SK-N-SH (cell line): ENCODE results near the gene TMEM163. TPM values are rescaled to one million over a fixed set of nuclear protein-coding genes. Genes with fewer than 3 reads are reported as not detected.

Source experiments
- CTCF ChIA-PET: fragments of 300-600, 350-600 bp; formaldehyde crosslinking; extraction: SDS; loops from one replicate; lab custom pipeline; 2021; lab: Yijun Ruan, JAX
- POLR2A ChIA-PET: fragments of 350-600 bp; sonication (Branson Sonifier 250); formaldehyde crosslinking; extraction: SDS; loops from one replicate; lab custom pipeline; 2020; ENCODE audit warnings: antibody characterized with exemption, inconsistent platforms; lab: Yijun Ruan, JAX
- DNase-seq: peaks from one replicate; pipeline ENCODE4 v3.0.0; 2012
- H2AFZ ChIP-seq: fragments of 200-600 bp; sonication (generic); 2 replicates; pipeline ENCODE4 v1.8.1; 2016; ENCODE audit warnings: antibody characterized with exemption, mild to moderate bottlenecking, low read depth
- H3F3A ChIP-seq: fragments of 200-600 bp; sonication (generic); replicated peaks from 2 replicates; pipeline ENCODE3; 2016; ENCODE audit warnings: antibody characterized with exemption, mild to moderate bottlenecking; ENCODE audit not compliant: insufficient read depth
- H3K27ac ChIP-seq, 2 experiments: fragments of 200-500 bp in 1 of 2; fragments of 200-600 bp in 1 of 2; sonication (Bioruptor generic) in 1 of 2; sonication (generic), shearing (Covaris generic) in 1 of 2; 2 replicates each; pipeline versions ENCODE4 v1.5.1 to v1.6.1; 2014 to 2016; ENCODE audit warnings: low read depth in 2 of 2, inconsistent platforms in 1 of 2, low read length in 1 of 2, mild to moderate bottlenecking in 1 of 2, mixed read lengths in 1 of 2
- H3K27me3 ChIP-seq: fragments of 200-600 bp; sonication (generic), shearing (Covaris generic); 2 replicates; pipeline ENCODE4 v1.6.1; 2016; ENCODE audit warnings: mixed run types; ENCODE audit not compliant: insufficient read depth
- H3K36me3 ChIP-seq, 2 experiments: fragments of 200-500 bp in 1 of 2; fragments of 200-600 bp in 1 of 2; sonication (Bioruptor generic) in 1 of 2; sonication (generic) in 1 of 2; replicated peaks in 1 of 2; 2 replicates each; pipeline versions ENCODE3 to v1.5.1; 2014 to 2016; ENCODE audit warnings: low read length in 1 of 2, mild to moderate bottlenecking in 1 of 2; ENCODE audit not compliant: insufficient read depth in 2 of 2, control insufficient read depth in 1 of 2
- H3K4me1 ChIP-seq, 2 experiments: fragments of 200-500 bp in 1 of 2; fragments of 200-600 bp in 1 of 2; sonication (Bioruptor generic) in 1 of 2; sonication (generic), shearing (Covaris generic) in 1 of 2; 2 replicates each; pipeline versions ENCODE4 v1.5.1 to v1.6.1; 2014 to 2016; ENCODE audit warnings: low read depth in 1 of 2, low read length in 1 of 2, mixed run types in 1 of 2; ENCODE audit not compliant: insufficient read depth in 2 of 2, control insufficient read depth in 1 of 2
- H3K4me2 ChIP-seq: fragments of 200-600 bp; sonication (generic), shearing (Covaris generic); 2 replicates; pipeline ENCODE4 v1.6.1; 2017; ENCODE audit warnings: mixed run types
- H3K4me3 ChIP-seq, 2 experiments: fragments of 200-500 bp in 1 of 2; fragments of 200-600 bp in 1 of 2; sonication (Bioruptor generic) in 1 of 2; sonication (generic), shearing (Covaris generic) in 1 of 2; 2 replicates each; pipeline versions ENCODE4 v1.5.1 to v1.8.1; 2014 to 2016; ENCODE audit warnings: low read depth in 2 of 2, inconsistent platforms in 1 of 2, low read length in 1 of 2, mild to moderate bottlenecking in 1 of 2, mixed read lengths in 1 of 2, moderate library complexity in 1 of 2
- H3K79me2 ChIP-seq: fragments of 200-600 bp; sonication (generic); 2 replicates; pipeline ENCODE4 v1.8.1; 2017; ENCODE audit warnings: mild to moderate bottlenecking; ENCODE audit not compliant: insufficient read depth
- H3K9ac ChIP-seq: fragments of 200-600 bp; sonication (generic); 2 replicates; pipeline ENCODE4 v1.6.1; 2017; ENCODE audit warnings: mixed run types
- H3K9me2 ChIP-seq: fragments of 200-600 bp; sonication (generic); 2 replicates; pipeline ENCODE4 v1.6.1; 2017; ENCODE audit warnings: mixed run types
- H3K9me3 ChIP-seq: fragments of 200-600 bp; sonication (generic); 2 replicates; pipeline ENCODE4 v1.6.1; 2017; ENCODE audit warnings: mixed run types, mild to moderate bottlenecking, moderate library complexity
- H4K20me1 ChIP-seq: fragments of 200-600 bp; sonication (generic); 2 replicates; pipeline ENCODE4 v1.6.1; 2017; ENCODE audit warnings: mild to moderate bottlenecking, mixed run types; ENCODE audit not compliant: insufficient read depth
- CHD2 ChIP-seq: fragments of 150-350 bp; IDR thresholded peaks from 2 replicates; pipeline ENCODE4 v1.6.1; 2018; ENCODE audit warnings: low read length; ENCODE audit not compliant: partially characterized antibody
- ELF1 ChIP-seq: IDR thresholded peaks from 2 replicates; pipeline ENCODE4 v1.4.0; 2012
- EP300 ChIP-seq, 2 experiments: IDR thresholded peaks; 2 replicates each; pipeline versions ENCODE4 v1.4.0 to v1.6.1; 2012; ENCODE audit warnings: borderline replicate concordance in 1 of 2, low read depth in 1 of 2, low read length in 1 of 2
- EZH2phosphoT487 ChIP-seq: fragments of 200-600 bp; sonication (generic); IDR thresholded peaks from 2 replicates; pipeline ENCODE4 v1.6.1; 2017; ENCODE audit warnings: low read depth, mixed run types, mild to moderate bottlenecking, antibody characterized with exemption, moderate library complexity, borderline replicate concordance
- GABPA ChIP-seq: IDR thresholded peaks from 2 replicates; pipeline ENCODE4 v1.4.0; 2012; ENCODE audit warnings: low read depth, mild to moderate bottlenecking
- MEF2A ChIP-seq: IDR thresholded peaks from 2 replicates; pipeline ENCODE4 v1.4.0; 2012; ENCODE audit warnings: low read depth, borderline replicate concordance
- NFIC ChIP-seq: IDR thresholded peaks from 2 replicates; pipeline ENCODE4 v1.4.0; 2012; ENCODE audit warnings: borderline replicate concordance
- RCOR1 ChIP-seq: fragments of 150-350 bp; IDR thresholded peaks from 2 replicates; pipeline ENCODE4 v1.6.1; 2017; ENCODE audit warnings: antibody characterized with exemption, low read length
- SMC3 ChIP-seq: IDR thresholded peaks from 2 replicates; pipeline ENCODE4 v1.6.1; 2012; ENCODE audit warnings: low read depth, low read length, improper control_type of control experiment
- TAF1 ChIP-seq: IDR thresholded peaks from 2 replicates; pipeline ENCODE4 v1.6.1; 2012; ENCODE audit warnings: low read depth, mild to moderate bottlenecking, low read length, moderate library complexity, borderline replicate concordance
- WGBS: methylation state at CpG from one replicate; pipeline ENCODE4 v1.1.6; 2017; ENCODE audit warnings: low lambda C conversion rate; 5-methylcytosine and 5-hydroxymethylcytosine counted together
- polyA plus RNA-seq, 3 experiments: library from polyadenylated mRNA; depleted of rRNA; stranded (reverse); fragments of >200 nt; gene quantifications; 2 replicates each; pipeline ENCODE4 v1.2.3, GENCODE V29; 2012
- TF ChIP-seq, protein P1 (sequence below): IDR thresholded peaks from 2 replicates; pipeline ENCODE4; 2012
- TF ChIP-seq, protein P2 (sequence below): fragments of 150-350 bp; IDR thresholded peaks from 2 replicates; pipeline ENCODE4 v1.6.1; 2017; ENCODE audit warnings: antibody characterized with exemption, low read length, low read depth, borderline replicate concordance
- TF ChIP-seq, protein P3 (sequence below): IDR thresholded peaks from 2 replicates; pipeline ENCODE4 v1.4.0; 2012; ENCODE audit warnings: low read depth, borderline replicate concordance

The TMEM163 gene
- polyA plus RNA-seq (2012; rRNA removed) = not detected in 2 replicates
- polyA plus RNA-seq (2012; cell fraction: cytosol; rRNA removed) = 0.03 and 0.04 TPM in 2 replicates
- polyA plus RNA-seq (2012; cell fraction: nucleus; rRNA removed) = 0.04 TPM in 1 of 2 replicates, not detected in the other

DNA sequence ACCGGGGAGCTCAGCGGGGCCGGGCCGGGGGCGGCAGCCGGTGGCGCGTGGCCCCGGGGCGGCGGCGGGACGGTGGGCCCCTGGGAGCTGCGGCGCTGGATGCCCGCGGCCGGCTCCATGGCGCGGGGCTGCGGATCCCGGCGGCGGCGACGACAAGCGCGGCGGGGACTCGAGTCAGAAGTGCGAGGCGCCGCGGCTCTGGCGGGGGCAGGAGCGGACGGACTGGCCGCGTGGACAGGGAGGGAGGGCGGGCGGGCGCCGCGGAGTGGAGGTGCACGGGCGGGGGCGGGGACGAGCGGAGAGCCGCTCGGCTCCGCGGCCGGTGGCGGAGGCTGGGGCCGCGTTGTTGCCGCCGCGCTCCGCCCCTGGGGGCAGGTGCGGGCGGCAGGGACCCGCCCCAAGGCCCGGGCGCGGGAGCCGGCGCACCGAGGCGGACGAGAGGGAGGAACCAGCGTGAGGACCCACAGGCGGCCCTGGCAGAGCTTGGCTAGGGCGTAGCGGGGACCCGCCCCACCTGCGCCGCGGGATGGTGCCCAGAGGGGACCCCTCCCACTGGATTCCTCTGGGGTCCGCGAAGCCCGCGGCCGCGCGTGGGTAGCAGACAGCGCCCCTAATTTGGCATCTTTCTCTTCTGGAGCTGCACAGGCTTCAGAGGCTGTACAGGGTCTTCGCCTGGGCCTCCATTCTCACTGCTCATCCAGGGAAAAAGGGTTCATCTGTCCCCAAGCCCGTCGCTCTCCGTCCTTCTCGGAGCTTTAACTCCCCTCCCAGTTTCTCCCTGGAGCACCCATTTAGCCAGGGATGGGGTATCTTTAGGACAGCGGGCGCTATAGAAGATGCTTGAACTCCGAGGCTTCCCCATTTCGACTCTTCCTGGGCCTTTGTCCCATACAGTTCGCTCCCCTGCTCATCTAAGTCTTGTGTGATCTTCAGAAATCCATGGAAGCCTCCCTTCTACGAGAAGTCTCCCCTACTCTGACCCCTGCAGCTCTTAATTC, at the start of gene TMEM163:
Gene TMEM163, minus strand, starts transcription at position 184 of the 998 bp plus-strand sequence.
- DNase-seq = no peak
- Histone ChIP-seq H4K20me1 (no peaks in the 10 kb centered on the region), H3K9ac (no peak within 1 kb of the TSS), H3K36me3 (no peaks in the 10 kb centered on the region), H2AFZ (no peak within 1 kb of the TSS), H3K4me2 (no peak within 1 kb of the TSS; the same call in 1 of the 2 replicates), H3K27me3 (peaks cover 28% of the 10 kb centered on the region; the same call in 1 of the 2 replicates), H3K9me3 (no peaks in the 10 kb centered on the region), H3K79me2 (no peaks in the 10 kb centered on the region), H3F3A (no peaks in the 10 kb centered on the region), H3K27ac (no peak within 1 kb of the TSS), H3K4me1 (peaks cover 0 to 5% of the 10 kb centered on the region in 2 experiments; a peak in 1 of 4 replicates), H3K9me2 (no peaks in the 10 kb centered on the region), H3K4me3 (peak within 1 kb of the TSS in 1 of 2 experiments; percentile 43; a peak in 2 of 4 replicates)
- 82% methylated on average over 11 of the region's 99 CpGs for WGBS
- no peak for TF ChIP-seq SMC3
- TF ChIP-seq CHD2 = no peak
- ChIA-PET CTCF (interaction anchor here (0.7 to 1.6 kb wide), 3 partner anchors 63 to 834 kb away, joined by 3 to 5 read pairs (median 4); no protein-coding TSS in a partner anchor), POLR2A (no interaction called here)

DNA sequence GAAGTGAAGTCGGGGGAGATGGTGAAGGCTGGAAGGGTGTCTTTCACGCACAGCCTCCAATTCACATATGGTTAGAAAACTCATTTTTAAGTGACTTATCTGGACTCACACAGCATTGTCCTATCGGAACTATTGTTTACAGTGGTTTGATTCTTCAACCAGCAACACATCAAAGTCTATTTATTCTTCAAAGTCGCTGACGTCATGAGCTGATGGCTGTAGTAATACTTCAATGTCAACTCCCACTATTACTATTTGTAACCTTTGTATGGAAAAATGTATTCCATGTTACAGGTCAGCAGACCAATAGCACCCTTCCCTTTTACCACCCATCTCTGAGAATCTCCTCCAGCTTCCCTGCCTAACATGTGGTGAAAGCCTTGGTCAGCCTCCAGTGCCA, 47.8 kb upstream of the TMEM163 start:
- 41% methylated on average over 5 of the region's 5 CpGs for WGBS
- H3F3A ChIP-seq = no peaks in the 10 kb centered on the region
- H3K4me1 ChIP-seq = peaks cover 0 to 4% of the 10 kb centered on the region in 2 experiments; a peak in 1 of 4 replicates
- no peaks in the 10 kb centered on the region for H3K36me3 ChIP-seq
- no peaks in the 10 kb centered on the region for H3K9me3 ChIP-seq
- H3K4me2 ChIP-seq = no peak overlapping the region
- CTCF ChIA-PET = interaction anchor here (1.1 to 1.6 kb wide), 2 partner anchors 16 to 267 kb away, joined by 3 to 5 read pairs; no protein-coding TSS in a partner anchor
- no peaks in the 10 kb centered on the region for H3K27me3 ChIP-seq
- no peak for TF ChIP-seq RCOR1
- no peak overlapping the region for H3K9ac ChIP-seq
- H2AFZ ChIP-seq = no peak overlapping the region
- no peak overlapping the region for H3K27ac ChIP-seq
- H4K20me1 ChIP-seq = no peaks in the 10 kb centered on the region
- no peaks in the 10 kb centered on the region for H3K9me2 ChIP-seq
- no peak overlapping the region for H3K4me3 ChIP-seq
- H3K79me2 ChIP-seq = no peaks in the 10 kb centered on the region
- DNase-seq = no peak
- POLR2A ChIA-PET = no interaction called here

DNA sequence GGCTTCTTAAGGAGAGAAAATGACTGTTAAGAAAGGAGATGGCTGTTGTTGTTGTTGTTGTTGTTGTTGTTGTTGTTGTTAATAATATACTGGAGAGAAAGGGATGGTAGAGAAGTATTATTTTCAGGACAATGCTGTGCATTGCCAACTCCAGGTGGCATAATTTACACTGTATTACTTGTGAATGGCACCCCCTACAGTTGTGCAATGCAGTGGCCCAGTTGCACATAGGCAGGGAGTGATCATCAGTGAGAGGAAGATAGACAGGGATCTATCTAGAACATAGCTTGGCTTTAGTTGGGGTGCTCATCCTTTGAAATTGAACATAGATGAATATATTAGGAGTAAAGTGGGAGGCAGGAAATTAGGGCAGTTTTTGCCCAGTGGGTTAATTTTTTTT, 47.2 kb upstream of the TMEM163 start:
- H3F3A ChIP-seq = no peaks in the 10 kb centered on the region
- peaks cover 0 to under 1% of the 10 kb centered on the region in 2 experiments; a peak in 1 of 4 replicates for H3K4me1 ChIP-seq
- H3K27me3 ChIP-seq = no peaks in the 10 kb centered on the region
- no peaks in the 10 kb centered on the region for H3K9me2 ChIP-seq
- CTCF ChIA-PET = interaction anchor here (1.1 to 1.6 kb wide), 2 partner anchors 17 to 266 kb away, joined by 3 to 5 read pairs; no protein-coding TSS in a partner anchor
- POLR2A ChIA-PET = no interaction called here
- no peaks in the 10 kb centered on the region for H3K9me3 ChIP-seq
- H3K4me3 ChIP-seq = no peak overlapping the region
- no peak overlapping the region for H3K27ac ChIP-seq
- H3K4me2 ChIP-seq = no peak overlapping the region
- H2AFZ ChIP-seq = no peak overlapping the region
- H4K20me1 ChIP-seq = no peaks in the 10 kb centered on the region
- H3K9ac ChIP-seq = no peak overlapping the region
- no peak for DNase-seq
- H3K36me3 ChIP-seq = no peaks in the 10 kb centered on the region
- no peaks in the 10 kb centered on the region for H3K79me2 ChIP-seq
- TF ChIP-seq NFIC (no peak), GABPA (no peak), RCOR1 (no peak), ELF1 (no peak), MEF2A (no peak), TAF1 (no peak), EZH2phosphoT487 (no peak), EP300 (IDR thresholded peaks at IDR 0.05; ENCODE audit: borderline replicate concordance in 1 of 2, low read depth in 1 of 2, low read length in 1 of 2) (no peak)
- TF ChIP-seq, protein P1, sequence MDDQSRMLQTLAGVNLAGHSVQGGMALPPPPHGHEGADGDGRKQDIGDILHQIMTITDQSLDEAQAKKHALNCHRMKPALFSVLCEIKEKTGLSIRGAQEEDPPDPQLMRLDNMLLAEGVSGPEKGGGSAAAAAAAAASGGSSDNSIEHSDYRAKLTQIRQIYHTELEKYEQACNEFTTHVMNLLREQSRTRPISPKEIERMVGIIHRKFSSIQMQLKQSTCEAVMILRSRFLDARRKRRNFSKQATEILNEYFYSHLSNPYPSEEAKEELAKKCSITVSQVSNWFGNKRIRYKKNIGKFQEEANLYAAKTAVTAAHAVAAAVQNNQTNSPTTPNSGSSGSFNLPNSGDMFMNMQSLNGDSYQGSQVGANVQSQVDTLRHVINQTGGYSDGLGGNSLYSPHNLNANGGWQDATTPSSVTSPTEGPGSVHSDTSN = no peak
- TF ChIP-seq, protein P2, sequence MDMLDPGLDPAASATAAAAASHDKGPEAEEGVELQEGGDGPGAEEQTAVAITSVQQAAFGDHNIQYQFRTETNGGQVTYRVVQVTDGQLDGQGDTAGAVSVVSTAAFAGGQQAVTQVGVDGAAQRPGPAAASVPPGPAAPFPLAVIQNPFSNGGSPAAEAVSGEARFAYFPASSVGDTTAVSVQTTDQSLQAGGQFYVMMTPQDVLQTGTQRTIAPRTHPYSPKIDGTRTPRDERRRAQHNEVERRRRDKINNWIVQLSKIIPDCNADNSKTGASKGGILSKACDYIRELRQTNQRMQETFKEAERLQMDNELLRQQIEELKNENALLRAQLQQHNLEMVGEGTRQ = no peak
- TF ChIP-seq, protein P3, sequence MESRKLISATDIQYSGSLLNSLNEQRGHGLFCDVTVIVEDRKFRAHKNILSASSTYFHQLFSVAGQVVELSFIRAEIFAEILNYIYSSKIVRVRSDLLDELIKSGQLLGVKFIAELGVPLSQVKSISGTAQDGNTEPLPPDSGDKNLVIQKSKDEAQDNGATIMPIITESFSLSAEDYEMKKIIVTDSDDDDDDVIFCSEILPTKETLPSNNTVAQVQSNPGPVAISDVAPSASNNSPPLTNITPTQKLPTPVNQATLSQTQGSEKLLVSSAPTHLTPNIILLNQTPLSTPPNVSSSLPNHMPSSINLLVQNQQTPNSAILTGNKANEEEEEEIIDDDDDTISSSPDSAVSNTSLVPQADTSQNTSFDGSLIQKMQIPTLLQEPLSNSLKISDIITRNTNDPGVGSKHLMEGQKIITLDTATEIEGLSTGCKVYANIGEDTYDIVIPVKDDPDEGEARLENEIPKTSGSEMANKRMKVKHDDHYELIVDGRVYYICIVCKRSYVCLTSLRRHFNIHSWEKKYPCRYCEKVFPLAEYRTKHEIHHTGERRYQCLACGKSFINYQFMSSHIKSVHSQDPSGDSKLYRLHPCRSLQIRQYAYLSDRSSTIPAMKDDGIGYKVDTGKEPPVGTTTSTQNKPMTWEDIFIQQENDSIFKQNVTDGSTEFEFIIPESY = no peak
